NCI-H446 treated with DMSO at 0.1 percent for 48 hours (cell line): ENCODE measurements around the gene OR51V1.
"Not testable (repeated sequence)": the region's sequence is repeated elsewhere in the genome, so short reads cannot be mapped to it uniquely, and the experiment has no call there.

Source experiments
- DNase-seq: peaks from one replicate; lab custom pipeline; 2025; lab: John Stamatoyannopoulos, UW

The OR51V1 gene

DNA sequence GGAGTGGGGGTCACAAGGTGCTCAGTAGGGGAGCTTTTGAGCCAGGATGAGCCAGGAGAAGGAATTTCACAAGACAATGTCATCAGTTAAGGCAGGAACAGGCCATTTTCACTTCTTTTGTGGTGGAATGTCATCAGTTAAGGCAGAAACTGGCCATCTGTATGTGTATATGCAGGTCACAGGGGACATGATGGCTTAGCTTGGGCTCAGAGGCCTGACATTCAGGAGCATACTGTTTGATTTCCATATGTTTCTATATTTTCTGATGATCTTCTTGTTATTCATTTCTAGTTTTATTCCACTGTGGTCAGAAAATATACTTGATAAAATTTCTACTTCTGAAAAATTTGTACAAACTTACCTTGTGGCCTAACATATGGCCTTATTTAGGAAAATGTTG is 34.6 kb downstream of the OR51V1 start:
- DNase-seq, result not testable (repeated sequence)

- not testable (repeated sequence) for DNase-seq
These were observed 35.7 kb downstream of the OR51V1 start for GRCh38 chr11:5164807-5165206.

DNA sequence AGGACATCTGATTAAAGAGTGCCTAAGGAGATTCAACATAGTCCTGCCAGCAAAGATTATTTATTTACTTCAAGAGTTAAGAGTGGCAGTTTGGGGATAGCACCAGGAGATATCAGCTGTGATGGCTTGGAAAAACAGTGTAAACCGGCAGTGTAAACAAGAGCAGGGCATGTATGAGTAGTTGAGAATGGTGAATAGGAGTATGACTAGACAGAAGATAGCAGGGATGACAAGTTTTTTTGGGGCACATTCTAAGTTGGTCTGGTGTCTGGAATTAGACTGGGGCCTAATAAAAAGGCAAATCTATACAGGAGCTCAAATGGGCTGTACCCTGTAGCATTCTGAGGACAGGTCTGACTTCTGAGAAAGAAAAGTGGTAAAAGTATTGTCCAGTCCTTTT is 39.4 kb downstream of the OR51V1 start:
- not testable (repeated sequence) for DNase-seq

GRCh38 chr11:5160217-5160616 is 40.3 kb downstream of the OR51V1 start:
- not testable (repeated sequence) for DNase-seq

GRCh38 chr11:5159806-5160205 is 40.7 kb downstream of the OR51V1 start:
- no peak for DNase-seq

DNA sequence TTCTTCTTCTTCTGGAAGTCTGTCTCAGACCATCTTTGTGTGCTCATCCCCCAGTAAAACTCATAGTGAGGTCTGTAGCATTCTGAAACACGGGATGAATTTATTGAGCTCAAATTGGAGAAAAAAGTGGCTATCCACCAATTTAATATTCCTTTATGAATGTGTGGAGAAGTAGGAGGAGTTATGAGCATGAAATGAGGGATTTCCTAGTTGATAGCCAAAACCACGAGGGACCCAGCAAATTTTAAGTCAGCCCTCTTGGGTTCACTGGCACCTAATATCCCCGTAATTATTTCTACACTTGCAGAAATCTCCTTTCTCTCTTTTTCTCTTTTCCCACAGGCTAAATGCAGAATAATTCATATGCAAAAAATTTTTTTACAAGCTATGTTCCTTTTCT is 45.8 kb downstream of the OR51V1 start, which contains the start of gene OR52A1:
OR52A1 (minus strand) TSS at position 101 of the 400 bp plus-strand sequence. CDS start 2,388 bp downstream, outside the sequence.
- no peak for DNase-seq

DNA sequence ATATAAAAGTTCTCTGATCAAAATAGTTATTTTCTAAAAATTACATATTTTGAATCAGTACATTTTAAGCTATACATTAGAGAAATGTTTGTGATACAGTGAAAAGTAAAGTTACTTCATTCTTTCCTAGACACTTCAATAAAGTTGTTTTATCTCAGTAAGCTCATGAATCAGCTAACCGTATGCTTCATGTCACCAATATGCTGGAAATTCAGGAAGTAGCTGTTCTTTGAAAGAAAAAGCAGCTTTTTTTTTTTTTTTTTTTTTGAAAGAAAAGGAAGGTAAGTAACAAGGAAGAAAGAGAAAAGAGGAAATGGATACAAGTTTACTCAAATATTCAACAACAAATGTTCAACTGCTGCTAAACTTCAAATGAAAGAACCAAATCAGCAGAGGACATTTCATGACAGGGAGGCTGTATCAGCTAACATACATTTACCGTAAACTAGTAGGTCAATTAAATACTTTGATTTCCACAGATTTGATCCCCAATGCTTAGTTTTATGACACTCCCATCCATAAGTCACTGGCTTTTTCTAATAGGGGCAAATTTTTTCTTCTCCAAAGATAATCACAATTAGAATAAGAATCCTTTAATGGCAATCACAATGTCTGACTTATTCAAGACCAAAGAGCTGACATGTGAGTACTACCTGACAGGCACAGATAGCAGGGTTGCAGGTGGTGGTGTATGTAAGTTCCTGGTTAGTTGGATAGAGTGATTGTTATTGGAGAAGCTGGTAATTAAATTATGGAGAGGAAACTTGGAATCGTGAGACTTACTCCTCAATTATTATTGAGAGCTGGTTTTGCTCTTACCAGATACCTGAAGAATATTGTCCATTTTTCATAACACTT is 46.7 kb downstream of the OR51V1 start:
- DNase-seq, result no peak

- no peak for DNase-seq
These were observed 48.7 kb downstream of the OR51V1 start for GRCh38 chr11:5151713-5152153.
